WERI-Rb-1 (cell line): Measurements from ENCODE around the gene DHRSX.
A peak's percentile ranks its signal among the peaks of the same experiment; 100 is the strongest.

Experiments used
- DNase-seq: peaks from one replicate; pipeline ENCODE4 v3.0.0-alpha.2; 2020
- H3K27ac ChIP-seq: fragments of 250-450 bp; sonication (Bioruptor Pico); 2 replicates; pipeline ENCODE4 v1.5.1; 2020; ENCODE audit warnings: mild to moderate bottlenecking, moderate library complexity
- H3K27me3 ChIP-seq: fragments of 250-450 bp; sonication (Bioruptor Pico); 2 replicates; pipeline ENCODE4 v1.5.1; 2021; ENCODE audit warnings: mild to moderate bottlenecking, low read depth, moderate library complexity; ENCODE audit not compliant: insufficient read depth, severe bottlenecking
- H3K36me3 ChIP-seq: fragments of 250-450 bp; sonication (Bioruptor Pico); 2 replicates; pipeline ENCODE4 v1.5.1; 2020; ENCODE audit warnings: mild to moderate bottlenecking, moderate library complexity
- H3K4me3 ChIP-seq: 2 replicates; pipeline ENCODE4 v1.5.1; 2011; ENCODE audit warnings: low read depth, mild to moderate bottlenecking, control low read depth, low read length
- H3K9me3 ChIP-seq: fragments of 250-450 bp; sonication (Bioruptor Pico); 2 replicates; pipeline ENCODE4 v1.5.1; 2021; ENCODE audit warnings: mild to moderate bottlenecking, moderate library complexity; ENCODE audit not compliant: severe bottlenecking
- TF ChIP-seq, protein P1 (sequence below): IDR thresholded peaks from 2 replicates; pipeline ENCODE4 v1.5.1; 2011; ENCODE audit warnings: low read depth, mild to moderate bottlenecking, control low read depth, inconsistent platforms, low read length

DHRSX gene

GRCh38 chrX:2325076-2325784 lies 175.5 kb downstream of the DHRSX start:
- no peak overlapping the region for H3K4me3 ChIP-seq
- DNase-seq: no peak
- TF ChIP-seq, protein P1, sequence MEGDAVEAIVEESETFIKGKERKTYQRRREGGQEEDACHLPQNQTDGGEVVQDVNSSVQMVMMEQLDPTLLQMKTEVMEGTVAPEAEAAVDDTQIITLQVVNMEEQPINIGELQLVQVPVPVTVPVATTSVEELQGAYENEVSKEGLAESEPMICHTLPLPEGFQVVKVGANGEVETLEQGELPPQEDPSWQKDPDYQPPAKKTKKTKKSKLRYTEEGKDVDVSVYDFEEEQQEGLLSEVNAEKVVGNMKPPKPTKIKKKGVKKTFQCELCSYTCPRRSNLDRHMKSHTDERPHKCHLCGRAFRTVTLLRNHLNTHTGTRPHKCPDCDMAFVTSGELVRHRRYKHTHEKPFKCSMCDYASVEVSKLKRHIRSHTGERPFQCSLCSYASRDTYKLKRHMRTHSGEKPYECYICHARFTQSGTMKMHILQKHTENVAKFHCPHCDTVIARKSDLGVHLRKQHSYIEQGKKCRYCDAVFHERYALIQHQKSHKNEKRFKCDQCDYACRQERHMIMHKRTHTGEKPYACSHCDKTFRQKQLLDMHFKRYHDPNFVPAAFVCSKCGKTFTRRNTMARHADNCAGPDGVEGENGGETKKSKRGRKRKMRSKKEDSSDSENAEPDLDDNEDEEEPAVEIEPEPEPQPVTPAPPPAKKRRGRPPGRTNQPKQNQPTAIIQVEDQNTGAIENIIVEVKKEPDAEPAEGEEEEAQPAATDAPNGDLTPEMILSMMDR: no peak

DNA sequence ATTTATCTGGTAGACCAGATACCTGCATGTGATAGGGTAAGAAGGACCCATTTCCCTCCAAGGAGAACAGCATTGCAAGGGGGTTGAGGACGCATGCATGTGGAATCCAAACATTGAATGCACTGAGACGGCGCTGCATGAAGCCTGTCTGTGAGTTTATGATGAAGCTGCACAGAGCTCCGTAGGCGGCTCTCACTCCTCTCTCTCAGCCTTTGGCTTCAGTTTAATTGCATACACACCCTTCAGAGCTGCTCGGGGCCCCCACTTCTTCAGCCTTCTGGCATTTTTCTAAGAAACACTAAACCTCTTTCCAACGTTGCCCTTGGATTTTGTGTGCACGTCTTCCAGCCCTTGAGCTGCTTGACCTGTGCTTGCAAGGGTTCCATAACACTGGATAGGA lies 176.6 kb downstream of the DHRSX start:
- peaks cover 5% of the 10 kb centered on the region for H3K9me3 ChIP-seq
- H3K4me3 ChIP-seq: no peak overlapping the region
- DNase-seq: no peak
- 0 out of 2 replicates have a peak, but pooled peaks cover 3% of the 10 kb centered on the region for H3K36me3 ChIP-seq
- no peaks in the 10 kb centered on the region for H3K27me3 ChIP-seq
- TF ChIP-seq, protein P1: no peak
- H3K27ac ChIP-seq: no peak overlapping the region

More at GRCh38 chrX:2325076-2325784, 175.5 kb downstream of the DHRSX start:
- Histone ChIP-seq H3K9me3 (peaks cover 5% of the 10 kb centered on the region), H3K36me3 (0 out of 2 replicates have a peak, but pooled peaks cover 3% of the 10 kb centered on the region), H3K27ac (no peak overlapping the region), H3K27me3 (no peaks in the 10 kb centered on the region)

GRCh38 chrX:2321411-2321810 lies 179.4 kb downstream of the DHRSX start:
- no peak for DNase-seq
- Histone ChIP-seq H3K36me3 (0 out of 2 replicates have a peak, but pooled peaks cover 3% of the 10 kb centered on the region), H3K9me3 (peaks cover 2% of the 10 kb centered on the region), H3K27ac (no peak overlapping the region), H3K27me3 (no peaks in the 10 kb centered on the region), H3K4me3 (no peak overlapping the region)
- TF ChIP-seq, protein P1: no peak

DNA sequence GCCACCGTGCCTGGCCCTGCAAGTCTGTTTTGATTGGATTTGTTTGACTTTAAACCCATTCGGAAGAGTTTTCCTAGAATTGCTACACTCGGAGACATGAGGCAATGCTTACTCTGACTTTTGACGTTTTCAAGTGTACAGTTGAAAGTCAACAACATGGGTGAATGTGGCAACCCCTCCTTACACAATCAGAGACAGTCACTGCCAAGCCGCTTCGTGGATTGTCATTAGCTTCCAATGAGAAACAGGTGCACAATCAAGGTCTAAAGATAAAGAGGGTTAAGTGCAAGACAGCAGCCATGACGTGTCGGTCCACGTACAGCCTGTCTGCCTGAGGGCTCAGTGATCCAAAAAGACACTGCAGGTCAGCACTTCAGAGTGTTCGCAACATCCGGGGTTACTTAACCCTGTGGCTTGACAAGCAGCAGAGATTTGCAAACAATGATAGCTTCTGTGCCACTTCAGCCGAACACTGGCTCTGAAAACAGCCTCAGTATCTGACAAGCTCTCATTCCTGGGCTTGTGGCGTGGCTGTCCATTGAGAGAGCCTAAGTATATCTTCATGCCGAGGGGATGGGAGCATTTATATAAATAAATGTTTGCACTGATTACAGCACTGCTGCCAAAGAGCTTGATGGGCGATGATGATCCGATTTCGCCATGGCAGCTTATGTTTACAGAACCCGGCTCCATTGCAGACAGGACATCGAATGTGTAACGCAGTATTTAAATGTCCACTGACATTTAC lies 180.0 kb downstream of the DHRSX start:
- Histone ChIP-seq H3K4me3 (no peak overlapping the region), H3K9me3 (no peaks in the 10 kb centered on the region)

GRCh38 chrX:2320089-2320488 lies 180.7 kb downstream of the DHRSX start:
- H3K27me3 ChIP-seq: no peaks in the 10 kb centered on the region
- no peak overlapping the region for H3K4me3 ChIP-seq
- peaks cover 3% of the 10 kb centered on the region; the same call in 1 of the 2 replicates for H3K36me3 ChIP-seq
- no peak overlapping the region for H3K27ac ChIP-seq
- H3K9me3 ChIP-seq: peaks cover 5% of the 10 kb centered on the region
- TF ChIP-seq, protein P1: no peak
- DNase-seq: no peak

More for the DNA sequence above, 180.0 kb downstream of the DHRSX start:
- TF ChIP-seq, protein P1: no peak
- peak; percentile 15 for DNase-seq
- Histone ChIP-seq H3K27me3 (no peaks in the 10 kb centered on the region), H3K36me3 (0 out of 2 replicates have a peak, but pooled peaks cover 3% of the 10 kb centered on the region), H3K27ac (no peak overlapping the region; the same call in 1 of the 2 replicates)
